A549 treated with AZD9567 at 1 μM for 4 hours (cell line): Measurements from ENCODE around the gene GLIPR1L1. TPM values are rescaled to one million over a fixed set of nuclear protein-coding genes. Genes with fewer than 3 reads are reported as not detected.

Experiments
- total RNA-seq: library from RNA; stranded (reverse); fragments of 200-300 nt; extraction: Qiagen RNA extraction; gene quantifications from 5 replicates; pipeline ENCODE4 v1.2.3, GENCODE V29; 2022; ENCODE audit not compliant: insufficient read depth

GLIPR1L1 gene
- 0.09 TPM in 1 of 5 replicates, not detected in the others for total RNA-seq

GRCh38 chr12:75334384-75335030 lies at the start of gene GLIPR1L1:
Gene GLIPR1L1, plus strand, starts transcription at chr12:75334670. Its CDS starts 59 bp downstream, at chr12:75334729.

GRCh38 chr12:75329918-75330826 lies 4.3 kb upstream of the GLIPR1L1 start, which contains the start of gene CAPS2:
Gene CAPS2, minus strand, starts transcription at chr12:75330324. Its CDS starts 3,826 bp downstream, at chr12:75326498.

GRCh38 chr12:75390899-75391538 lies 56.5 kb downstream of the GLIPR1L1 start, which contains the start of gene GLIPR1L2:
Gene GLIPR1L2, plus strand, starts transcription at chr12:75391089. Its CDS starts 28 bp downstream, at chr12:75391117.

Other genes with a start within 250 kb of the GLIPR1L1 start
- not detected in 5 replicates for gene KCNC2, start 124.8 kb upstream of the GLIPR1L1 start, total RNA-seq
- 0.90 to 1.0 TPM (median 1.00 TPM) in 4 of 5 replicates, not detected in the other for gene CAPS2, start 4.3 kb upstream of the GLIPR1L1 start, total RNA-seq
- gene GLIPR1L2, start 56.4 kb downstream of the GLIPR1L1 start, total RNA-seq: 0.06 to 0.33 TPM (median 0.14 TPM) in 4 of 5 replicates, not detected in the other
- 23.4 to 31.3 TPM (median 27.7 TPM) in 5 replicates for gene GLIPR1, start 146.1 kb downstream of the GLIPR1L1 start, total RNA-seq
- 51.7 to 71.4 TPM (median 56.6 TPM) in 5 replicates for gene KRR1, start 176.9 kb downstream of the GLIPR1L1 start, total RNA-seq